NCI-H2029 (cell line): Measurements from ENCODE around the gene HIGD1C.

Source experiments
- DNase-seq: peaks from one replicate; lab custom pipeline; 2025; lab: John Stamatoyannopoulos, UW

Gene HIGD1C

DNA sequence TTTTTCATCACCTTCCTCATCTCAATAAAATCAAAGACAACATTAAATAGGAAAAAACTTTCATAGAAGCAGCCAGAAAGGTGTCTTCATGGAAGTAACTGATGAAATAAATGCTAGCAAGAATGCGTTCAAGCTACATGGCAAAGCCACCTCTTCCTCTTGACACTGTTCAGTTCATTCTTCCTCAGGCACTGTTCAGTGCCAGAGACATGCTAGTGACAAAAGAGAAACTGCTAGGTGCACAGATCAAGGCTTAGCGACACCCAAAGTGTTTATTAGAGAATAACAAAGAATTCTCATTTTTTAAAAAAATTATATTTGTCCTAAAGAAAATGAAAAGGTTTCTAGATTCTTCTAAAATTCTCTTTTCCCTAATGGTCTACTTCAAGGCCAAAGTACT, 66.6 kb downstream of the HIGD1C start:
- DNase-seq = no peak

GRCh38 chr12:51019927-51020326, 67.6 kb downstream of the HIGD1C start:
- no peak for DNase-seq
